HG03354 (cell line): ENCODE data around the gene PADI1.

Experiments
- ATAC-seq: cut with Tn5 transposase; IDR thresholded peaks from one replicate; pipeline ENCODE4 v1.9.1; 2021; ENCODE audit warnings: mild to moderate bottlenecking; ENCODE audit not compliant: unreplicated experiment, poor library complexity, severe bottlenecking

PADI1 gene

GRCh38 chr1:17259233-17259873, 54.4 kb downstream of the PADI1 start:
- no peak for ATAC-seq

- no peak for ATAC-seq
Measured at GRCh38 chr1:17260264-17260663, 55.3 kb downstream of the PADI1 start.

GRCh38 chr1:17260738-17261137, 55.8 kb downstream of the PADI1 start:
- no peak for ATAC-seq

GRCh38 chr1:17263936-17264335, 59.0 kb downstream of the PADI1 start:
- no peak for ATAC-seq

- ATAC-seq = no peak
Measured at GRCh38 chr1:17264470-17264869, 59.5 kb downstream of the PADI1 start.

- ATAC-seq = no peak
Measured at GRCh38 chr1:17265162-17265561, 60.2 kb downstream of the PADI1 start.

- no peak for ATAC-seq
Measured at GRCh38 chr1:17265950-17266349, 61.0 kb downstream of the PADI1 start.

- no peak for ATAC-seq
Measured at GRCh38 chr1:17270891-17271765, 66.2 kb downstream of the PADI1 start.

- ATAC-seq = no peak
Measured at GRCh38 chr1:17272066-17272465, 67.1 kb downstream of the PADI1 start.

GRCh38 chr1:17272646-17273045, 67.7 kb downstream of the PADI1 start:
- no peak for ATAC-seq

GRCh38 chr1:17273096-17273495, 68.2 kb downstream of the PADI1 start:
- no peak for ATAC-seq

GRCh38 chr1:17274186-17275170, 69.5 kb downstream of the PADI1 start:
- ATAC-seq = no peak

GRCh38 chr1:17276568-17276967, 71.6 kb downstream of the PADI1 start:
- no peak for ATAC-seq

- no peak for ATAC-seq
Measured at GRCh38 chr1:17277511-17278159, 72.7 kb downstream of the PADI1 start.

GRCh38 chr1:17278996-17279830, 74.3 kb downstream of the PADI1 start:
- ATAC-seq = no peak

- no peak for ATAC-seq
Measured at GRCh38 chr1:17280436-17280835, 75.5 kb downstream of the PADI1 start.

GRCh38 chr1:17280894-17281293, 76.0 kb downstream of the PADI1 start:
- ATAC-seq = no peak

GRCh38 chr1:17281775-17282181, 76.8 kb downstream of the PADI1 start:
- ATAC-seq = no peak

GRCh38 chr1:17282836-17283235, 77.9 kb downstream of the PADI1 start:
- no peak for ATAC-seq
